ENCODE measurements around the gene BRAF.

GRCh38 chr7:140908361-140908760 lies 16.4 kb downstream of the BRAF start:
- TF ChIP-seq ZNF510 (tag by site-specific recombination; IDR thresholded peaks at IDR 0.05; ENCODE audit: insufficient replicate concordance) (no peak), MYNN (tag by site-specific recombination; IDR thresholded peaks at IDR 0.05; ENCODE audit: borderline replicate concordance) (no peak), CTCF (tag by site-specific recombination; IDR thresholded peaks at IDR 0.05) (no peak), ZNF768 (tag by site-specific recombination; IDR thresholded peaks at IDR 0.05) (no peak), ZFP37 (tag by site-specific recombination; IDR thresholded peaks at IDR 0.05) (no peak), ZNF292 (tag by site-specific recombination; IDR thresholded peaks at IDR 0.05; ENCODE audit: borderline replicate concordance, low read depth) (no peak)

Data from HEK293 (cell line).